Endothelial cell of umbilical vein (primary cell): ENCODE measurements around the gene PRKG1. TPM values are rescaled to one million over a fixed set of nuclear protein-coding genes. Genes with fewer than 3 reads are reported as not detected.

Source experiments
- BruUV-seq: library from RNA; stranded (reverse); fragments of 400-500 nt; replicated peaks from 2 replicates; lab custom pipeline; 2021; lab: Mats Ljungman, UMichigan
- CTCF ChIA-PET: fragments of 300-600, 350-600 bp; sonication (Branson Sonifier 250); formaldehyde crosslinking; loops from one replicate; lab custom pipeline; 2021; ENCODE audit warnings: antibody characterized with exemption, inconsistent platforms; lab: Charles Lee
- POLR2A ChIA-PET: fragments of 300-600, 350-600 bp; sonication (Branson Sonifier 250); formaldehyde crosslinking; loops from one replicate; lab custom pipeline; 2021; ENCODE audit warnings: antibody characterized with exemption, inconsistent platforms; lab: Charles Lee
- DNase-seq: peaks from one replicate; pipeline ENCODE4 v3.0.0-alpha.2; 2011; ENCODE audit warnings: low read depth, low spot score
- FAIRE-seq: peaks from 2 replicates; lab custom pipeline; 2011; peaks lifted over from hg19 to GRCh38; lab: Jason Lieb, UNC
- H2AFZ ChIP-seq: 2 replicates; pipeline ENCODE4 v1.6.0; 2012; ENCODE audit warnings: low read depth, low read length, control low read depth, inconsistent platforms
- H3K27ac ChIP-seq: 2 replicates; pipeline ENCODE4 v1.5.1; 2011; ENCODE audit warnings: low read depth, mild to moderate bottlenecking, control low read depth, low read length, moderate library complexity; ENCODE audit not compliant: insufficient read depth
- H3K27me3 ChIP-seq, 2 experiments: 2 replicates each; pipeline versions ENCODE4 v1.6.0 to v1.6.1; 2011; ENCODE audit warnings: low read length in 2 of 2, mixed read lengths in 1 of 2; ENCODE audit not compliant: control insufficient read depth in 2 of 2, insufficient read depth in 2 of 2
- H3K36me3 ChIP-seq, 2 experiments: 2 replicates in 1 of 2; 3 replicates in 1 of 2; pipeline ENCODE4 v1.5.1; 2011; ENCODE audit warnings: low read length in 2 of 2, mild to moderate bottlenecking in 1 of 2, moderate library complexity in 1 of 2; ENCODE audit not compliant: control insufficient read depth in 2 of 2, insufficient read depth in 2 of 2; ENCODE audit errors: extremely low read depth in 1 of 2
- H3K4me1 ChIP-seq: 3 replicates; pipeline ENCODE4 v1.5.1; 2011; ENCODE audit warnings: mild to moderate bottlenecking, low read length; ENCODE audit not compliant: control insufficient read depth, insufficient read depth; ENCODE audit errors: extremely low read depth
- H3K4me2 ChIP-seq: 2 replicates; pipeline ENCODE4 v1.6.1; 2011; ENCODE audit warnings: low read length, control low read depth, mixed read lengths; ENCODE audit not compliant: insufficient read depth
- H3K4me3 ChIP-seq, 3 experiments: fragments of 200-600 bp in 1 of 3; sonication (generic), shearing (Covaris generic) in 1 of 3; replicated peaks in 1 of 3; 2 replicates each; pipeline ENCODE4 v1.5.1; 2011 to 2016; ENCODE audit warnings: control low read depth in 3 of 3, low read length in 3 of 3, mild to moderate bottlenecking in 2 of 3, inconsistent platforms in 1 of 3, low read depth in 1 of 3, moderate library complexity in 1 of 3; ENCODE audit not compliant: insufficient read depth in 1 of 3
- H3K79me2 ChIP-seq: 2 replicates; pipeline ENCODE4 v1.6.0; 2012; ENCODE audit warnings: low read length, inconsistent platforms; ENCODE audit not compliant: control insufficient read depth, insufficient read depth
- H3K9ac ChIP-seq: replicated peaks from 2 replicates; pipeline ENCODE3; 2011; ENCODE audit warnings: low read length, control low read depth; ENCODE audit not compliant: insufficient read depth; ENCODE audit errors: extremely low read depth
- H3K9me1 ChIP-seq: replicated peaks from 3 replicates; pipeline ENCODE4 v1.6.0; 2011; ENCODE audit warnings: mild to moderate bottlenecking, low read length; ENCODE audit not compliant: control insufficient read depth, insufficient read depth; ENCODE audit errors: extremely low read depth
- H3K9me3 ChIP-seq: replicated peaks from 2 replicates; pipeline ENCODE4 v1.5.1; 2012; ENCODE audit warnings: low read length, inconsistent platforms; ENCODE audit not compliant: control insufficient read depth, insufficient read depth
- H4K20me1 ChIP-seq: replicated peaks from 2 replicates; pipeline ENCODE3; 2011; ENCODE audit warnings: mild to moderate bottlenecking, low read length; ENCODE audit not compliant: control insufficient read depth, insufficient read depth; ENCODE audit errors: extremely low read depth
- EZH2 ChIP-seq: IDR thresholded peaks from 2 replicates; pipeline ENCODE4 v1.6.1; 2012; ENCODE audit warnings: borderline replicate concordance, low read depth, mild to moderate bottlenecking, moderate library complexity, low read length, inconsistent platforms; ENCODE audit not compliant: severe bottlenecking
- FOS ChIP-seq: IDR thresholded peaks from 2 replicates; pipeline ENCODE4 v1.6.1; 2011; ENCODE audit warnings: mild to moderate bottlenecking, low read length, moderate library complexity, borderline replicate concordance; ENCODE audit not compliant: insufficient read depth
- GATA2 ChIP-seq: IDR thresholded peaks from 2 replicates; pipeline ENCODE4 v1.7.0; 2011; ENCODE audit warnings: low read depth, mild to moderate bottlenecking, moderate library complexity, mixed read lengths, low read length; ENCODE audit not compliant: insufficient read length, insufficient read depth
- JUN ChIP-seq: IDR thresholded peaks from 2 replicates; pipeline ENCODE4 v1.6.1; 2011; ENCODE audit warnings: borderline replicate concordance, low read depth; ENCODE audit not compliant: insufficient read length, insufficient read depth
- MYC ChIP-seq: IDR thresholded peaks from one replicate; pipeline ENCODE4 v1.6.1; 2011; ENCODE audit warnings: mild to moderate bottlenecking, low read depth, low read length
- POLR2A ChIP-seq: IDR thresholded peaks from 2 replicates; pipeline ENCODE4 v1.6.1; 2012; ENCODE audit warnings: low read depth, mild to moderate bottlenecking, control low read depth, low read length
- POLR2AphosphoS5 ChIP-seq: IDR thresholded peaks from 2 replicates; pipeline ENCODE4 v1.6.1; 2012; ENCODE audit warnings: low read depth, mild to moderate bottlenecking, control low read depth, low read length, moderate library complexity; ENCODE audit not compliant: insufficient read depth
- dilution Hi-C: fragments of 300-500 bp; cut with MboI; formaldehyde crosslinking; loops from one replicate; pipeline ENCODE4 v1.15.0; 2019; ENCODE audit warnings: low sequenced_read_pairs; ENCODE audit not compliant: extremely low pct_ligation_motif_present
- intact Hi-C: fragments of 100-400 bp; cut with micrococcal nuclease; formaldehyde crosslinking; loops from one replicate; pipeline ENCODE4 v1.10.0; 2022
- polyA plus RNA-seq, 4 experiments: library from polyadenylated mRNA; depleted of rRNA in 3 of 4; stranded (reverse) in 3 of 4; unstranded in 1 of 4; fragments of >200 nt; gene quantifications; 2 replicates each; pipeline versions ENCODE4 v1.2.1 to v1.2.3, GENCODE V29; 2011 to 2012; ENCODE audit warnings: missing spikeins in 1 of 4
- total RNA-seq: library from RNA; stranded (reverse); gene quantifications from 2 replicates; pipeline ENCODE4 v1.2.3, GENCODE V29; 2021
- TF ChIP-seq, protein P1 (sequence below), 2 donors: IDR thresholded peaks; 1 replicate in 1 of 2; 2 replicates in 1 of 2; pipeline ENCODE4 v1.5.1; 2011; ENCODE audit warnings: low read length in 2 of 2, mild to moderate bottlenecking in 2 of 2, moderate library complexity in 2 of 2, control low read depth in 1 of 2, inconsistent platforms in 1 of 2, low read depth in 1 of 2; ENCODE audit not compliant: insufficient read depth in 1 of 2; ENCODE audit errors: extremely low read depth in 1 of 2
- TF ChIP-seq, protein P2 (sequence below): IDR thresholded peaks from 2 replicates; pipeline ENCODE4 v1.6.1; 2011; ENCODE audit not compliant: insufficient read depth, insufficient read length

The PRKG1 gene
- total and polyA plus RNA-seq, 2 donors (not counting 3 experiments of a cell fraction or from before 2014, with no cell fraction given), result 0.01 to 0.18 TPM

DNA sequence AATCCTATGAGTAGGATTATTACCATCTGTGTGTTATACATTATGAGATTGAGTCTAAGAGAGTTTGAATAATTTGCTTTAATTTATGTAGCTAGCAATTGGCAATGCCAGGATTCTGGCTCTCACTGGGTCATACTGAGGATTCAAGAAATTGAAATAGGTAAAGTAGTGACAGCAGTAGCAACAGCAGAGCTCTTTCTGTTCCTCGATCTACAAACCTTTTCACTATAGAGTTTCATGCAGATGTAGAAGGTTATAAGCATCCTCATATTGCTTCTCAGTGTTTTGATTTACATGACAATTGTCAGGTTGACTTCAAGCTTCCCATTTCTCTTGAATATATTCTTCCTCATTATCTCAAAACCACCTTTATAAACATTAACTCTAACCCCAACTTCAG lies 919.2 kb downstream of the PRKG1 start:
- H3K27me3 ChIP-seq, result peaks cover 0 to 3% of the 10 kb centered on the region in 2 experiments
- no peak overlapping the region for H3K9ac ChIP-seq
- no peaks in the 10 kb centered on the region for H4K20me1 ChIP-seq
- H3K4me2 ChIP-seq, result no peak overlapping the region
- no TSS peak for BruUV-seq
- no peak overlapping the region for H3K27ac ChIP-seq
- DNase-seq, result no peak
- ChIA-PET CTCF (interaction anchor here (1.3 to 4.1 kb wide), 2 partner anchors 10 to 12 kb away, joined by 4 to 30 read pairs; no protein-coding TSS in a partner anchor), POLR2A (no interaction called here)
- H3K36me3 ChIP-seq, result no peaks in the 10 kb centered on the region
- FAIRE-seq, result no peak
- no peaks in the 10 kb centered on the region for H3K79me2 ChIP-seq
- intact Hi-C loops (no loop called here), dilution Hi-C loops (no loop called here)
- no peak overlapping the region for H3K4me3 ChIP-seq
- no peaks in the 10 kb centered on the region for H3K9me3 ChIP-seq
- no peaks in the 10 kb centered on the region for H3K4me1 ChIP-seq
- TF ChIP-seq POLR2A, result no peak
- no peak for TF ChIP-seq POLR2AphosphoS5
- TF ChIP-seq EZH2, result no peak
- no peak for TF ChIP-seq GATA2
- TF ChIP-seq, protein P1, sequence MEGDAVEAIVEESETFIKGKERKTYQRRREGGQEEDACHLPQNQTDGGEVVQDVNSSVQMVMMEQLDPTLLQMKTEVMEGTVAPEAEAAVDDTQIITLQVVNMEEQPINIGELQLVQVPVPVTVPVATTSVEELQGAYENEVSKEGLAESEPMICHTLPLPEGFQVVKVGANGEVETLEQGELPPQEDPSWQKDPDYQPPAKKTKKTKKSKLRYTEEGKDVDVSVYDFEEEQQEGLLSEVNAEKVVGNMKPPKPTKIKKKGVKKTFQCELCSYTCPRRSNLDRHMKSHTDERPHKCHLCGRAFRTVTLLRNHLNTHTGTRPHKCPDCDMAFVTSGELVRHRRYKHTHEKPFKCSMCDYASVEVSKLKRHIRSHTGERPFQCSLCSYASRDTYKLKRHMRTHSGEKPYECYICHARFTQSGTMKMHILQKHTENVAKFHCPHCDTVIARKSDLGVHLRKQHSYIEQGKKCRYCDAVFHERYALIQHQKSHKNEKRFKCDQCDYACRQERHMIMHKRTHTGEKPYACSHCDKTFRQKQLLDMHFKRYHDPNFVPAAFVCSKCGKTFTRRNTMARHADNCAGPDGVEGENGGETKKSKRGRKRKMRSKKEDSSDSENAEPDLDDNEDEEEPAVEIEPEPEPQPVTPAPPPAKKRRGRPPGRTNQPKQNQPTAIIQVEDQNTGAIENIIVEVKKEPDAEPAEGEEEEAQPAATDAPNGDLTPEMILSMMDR (IDR thresholded peaks at IDR 0.05; ENCODE audit: extremely low read depth in 1 of 2, insufficient read depth in 1 of 2, low read depth in 1 of 2, low read length in 2 of 2), result no peak
- no peak for TF ChIP-seq JUN
- TF ChIP-seq, protein P2, sequence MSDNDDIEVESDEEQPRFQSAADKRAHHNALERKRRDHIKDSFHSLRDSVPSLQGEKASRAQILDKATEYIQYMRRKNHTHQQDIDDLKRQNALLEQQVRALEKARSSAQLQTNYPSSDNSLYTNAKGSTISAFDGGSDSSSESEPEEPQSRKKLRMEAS, result no peak
- no peak for TF ChIP-seq MYC
- no peak for TF ChIP-seq FOS
- no peak overlapping the region for H2AFZ ChIP-seq
- H3K9me1 ChIP-seq, result no peaks in the 10 kb centered on the region
